ENCODE results near the gene PTP4A1. TPM values are rescaled to one million over a fixed set of nuclear protein-coding genes. Genes with fewer than 3 reads are reported as not detected.

PTP4A1 gene
- total RNA-seq, 1 donor from 2014 or later = 31.3 TPM

DNA sequence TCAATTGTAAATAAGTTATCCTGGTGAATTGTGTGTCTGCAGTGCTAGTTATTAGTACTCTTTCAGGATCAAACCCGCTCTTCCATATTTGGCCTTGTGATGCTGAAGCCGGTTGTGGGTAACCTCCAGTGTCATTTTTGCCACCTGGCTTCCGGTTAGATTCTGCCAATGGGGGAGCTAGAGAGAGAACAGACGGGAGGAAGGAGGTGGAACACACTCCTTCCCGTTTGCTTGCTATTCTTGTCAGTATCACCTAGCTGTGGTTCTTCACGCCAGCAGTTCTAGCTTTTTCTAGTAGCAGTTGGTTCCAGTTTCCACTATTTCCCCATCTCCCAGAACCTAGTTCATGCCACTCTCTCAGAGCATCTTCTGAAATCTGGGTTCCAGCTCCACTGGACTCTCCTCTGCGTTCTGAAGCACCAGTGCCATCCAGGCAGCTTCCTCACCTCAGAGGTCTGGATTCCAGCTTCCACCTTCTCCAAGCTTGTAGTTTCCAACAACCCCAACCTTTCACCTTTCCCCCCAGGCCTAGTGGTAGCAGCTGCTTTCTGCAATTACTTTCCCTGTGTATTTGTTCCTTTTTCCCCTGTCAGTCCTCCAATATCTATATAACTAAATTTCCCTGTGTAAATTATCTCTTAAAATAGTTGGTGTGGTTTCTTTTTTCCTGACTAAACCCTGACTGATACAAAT is 46.9 kb upstream of the PTP4A1 start:
- no peaks in the 10 kb centered on the region for H3K27me3 Mint-ChIP-seq (ENCODE audit: insufficient read depth, low read depth)

GRCh38 chr6:63526931-63527330 is 45.3 kb upstream of the PTP4A1 start:
- peaks cover 3% of the 10 kb centered on the region for H3K4me1 ChIP-seq
- H3K27ac Mint-ChIP-seq = no peak overlapping the region
- H3K27me3 Mint-ChIP-seq (ENCODE audit: insufficient read depth, low read depth) = no peaks in the 10 kb centered on the region
- no peaks in the 10 kb centered on the region for H3K79me2 ChIP-seq (ENCODE audit: low read depth)
- no peaks in the 10 kb centered on the region for H3K36me3 Mint-ChIP-seq
- H4K20me1 ChIP-seq (ENCODE audit: low read depth) = no peaks in the 10 kb centered on the region
- H3K27me3 ChIP-seq = no peaks in the 10 kb centered on the region
- no peaks in the 10 kb centered on the region for H3K9me3 ChIP-seq (ENCODE audit: low read depth)
- no peak overlapping the region for H2AFZ ChIP-seq (replicated peaks)
- no peak overlapping the region for H3K27ac ChIP-seq
- no peak overlapping the region for H3K9ac ChIP-seq
- no peaks in the 10 kb centered on the region for H3K36me3 ChIP-seq
- H3K4me2 ChIP-seq = no peak overlapping the region
- no peaks in the 10 kb centered on the region for H3F3A ChIP-seq (ENCODE audit: low read depth)
- H3K4me3 ChIP-seq = no peak overlapping the region
- no peak overlapping the region for H3K4me3 Mint-ChIP-seq
- no peaks in the 10 kb centered on the region for H3K4me1 Mint-ChIP-seq
- TF ChIP-seq CTCF (IDR thresholded peaks at IDR 0.05) (no peak), EZH2 (IDR thresholded peaks at IDR 0.05) (no peak), EZH2phosphoT487 (IDR thresholded peaks at IDR 0.05) (no peak)
- peaks cover 2% of the 10 kb centered on the region for H3K9me3 Mint-ChIP-seq
- no peak for DNase-seq (ENCODE audit: low spot score)

More for the DNA sequence above, 46.9 kb upstream of the PTP4A1 start:
- Histone ChIP-seq H3K4me3 (no peak overlapping the region), H3K27ac (no peak overlapping the region), H3F3A (ENCODE audit: low read depth) (no peaks in the 10 kb centered on the region), H3K36me3 (no peaks in the 10 kb centered on the region), H3K4me1 (peaks cover 3% of the 10 kb centered on the region), H2AFZ (replicated peaks) (no peak overlapping the region), H4K20me1 (ENCODE audit: low read depth) (no peaks in the 10 kb centered on the region), H3K4me2 (no peak overlapping the region), H3K79me2 (ENCODE audit: low read depth) (no peaks in the 10 kb centered on the region), H3K9ac (no peak overlapping the region), H3K9me3 (ENCODE audit: low read depth) (no peaks in the 10 kb centered on the region), H3K27me3 (no peaks in the 10 kb centered on the region)
- peaks cover 2% of the 10 kb centered on the region for H3K9me3 Mint-ChIP-seq
- TF ChIP-seq EZH2phosphoT487 (IDR thresholded peaks at IDR 0.05) = no peak
- TF ChIP-seq CTCF (IDR thresholded peaks at IDR 0.05) = no peak
- TF ChIP-seq EZH2 (IDR thresholded peaks at IDR 0.05) = no peak
- no peaks in the 10 kb centered on the region for H3K36me3 Mint-ChIP-seq
- no peaks in the 10 kb centered on the region for H3K4me1 Mint-ChIP-seq
- no peak for DNase-seq (ENCODE audit: low spot score)
- H3K27ac Mint-ChIP-seq = peak overlapping the region; percentile 4
- no peak overlapping the region for H3K4me3 Mint-ChIP-seq

GRCh38 chr6:63527658-63528514 is 44.4 kb upstream of the PTP4A1 start:
- Mint-ChIP-seq H3K36me3 (no peaks in the 10 kb centered on the region), H3K27me3 (ENCODE audit: insufficient read depth, low read depth) (no peaks in the 10 kb centered on the region), H3K4me1 (no peaks in the 10 kb centered on the region), H3K4me3 (no peak overlapping the region), H3K9me3 (peaks cover 2% of the 10 kb centered on the region), H3K27ac (no peak overlapping the region)
- Histone ChIP-seq H2AFZ (replicated peaks) (no peak overlapping the region), H3K4me1 (peaks cover 3% of the 10 kb centered on the region), H3F3A (ENCODE audit: low read depth) (no peaks in the 10 kb centered on the region), H3K79me2 (ENCODE audit: low read depth) (no peaks in the 10 kb centered on the region), H3K9ac (no peak overlapping the region), H3K4me3 (no peak overlapping the region), H3K27ac (no peak overlapping the region), H3K36me3 (no peaks in the 10 kb centered on the region), H4K20me1 (ENCODE audit: low read depth) (no peaks in the 10 kb centered on the region), H3K4me2 (no peak overlapping the region), H3K9me3 (ENCODE audit: low read depth) (no peaks in the 10 kb centered on the region), H3K27me3 (no peaks in the 10 kb centered on the region)
- TF ChIP-seq EZH2 (IDR thresholded peaks at IDR 0.05) (no peak), CTCF (IDR thresholded peaks at IDR 0.05) (no peak), EZH2phosphoT487 (IDR thresholded peaks at IDR 0.05) (no peak)
- no peak for DNase-seq (ENCODE audit: low spot score)
